SK-N-SH (cell line): ENCODE data around the gene SYT1. TPM values are rescaled to one million over a fixed set of nuclear protein-coding genes. Genes with fewer than 3 reads are reported as not detected.

Source experiments
- CTCF ChIA-PET: fragments of 300-600, 350-600 bp; formaldehyde crosslinking; extraction: SDS; loops from one replicate; lab custom pipeline; 2021; lab: Yijun Ruan, JAX
- POLR2A ChIA-PET: fragments of 350-600 bp; sonication (Branson Sonifier 250); formaldehyde crosslinking; extraction: SDS; loops from one replicate; lab custom pipeline; 2020; ENCODE audit warnings: antibody characterized with exemption, inconsistent platforms; lab: Yijun Ruan, JAX
- DNase-seq: peaks from one replicate; pipeline ENCODE4 v3.0.0; 2012
- H2AFZ ChIP-seq: fragments of 200-600 bp; sonication (generic); 2 replicates; pipeline ENCODE4 v1.8.1; 2016; ENCODE audit warnings: antibody characterized with exemption, mild to moderate bottlenecking, low read depth
- H3F3A ChIP-seq: fragments of 200-600 bp; sonication (generic); replicated peaks from 2 replicates; pipeline ENCODE3; 2016; ENCODE audit warnings: antibody characterized with exemption, mild to moderate bottlenecking; ENCODE audit not compliant: insufficient read depth
- H3K27ac ChIP-seq, 2 experiments: fragments of 200-500 bp in 1 of 2; fragments of 200-600 bp in 1 of 2; sonication (Bioruptor generic) in 1 of 2; sonication (generic), shearing (Covaris generic) in 1 of 2; 2 replicates each; pipeline versions ENCODE4 v1.5.1 to v1.6.1; 2014 to 2016; ENCODE audit warnings: low read depth in 2 of 2, inconsistent platforms in 1 of 2, low read length in 1 of 2, mild to moderate bottlenecking in 1 of 2, mixed read lengths in 1 of 2
- H3K27me3 ChIP-seq: fragments of 200-600 bp; sonication (generic), shearing (Covaris generic); 2 replicates; pipeline ENCODE4 v1.6.1; 2016; ENCODE audit warnings: mixed run types; ENCODE audit not compliant: insufficient read depth
- H3K36me3 ChIP-seq, 2 experiments: fragments of 200-500 bp in 1 of 2; fragments of 200-600 bp in 1 of 2; sonication (Bioruptor generic) in 1 of 2; sonication (generic) in 1 of 2; replicated peaks in 1 of 2; 2 replicates each; pipeline versions ENCODE3 to v1.5.1; 2014 to 2016; ENCODE audit warnings: low read length in 1 of 2, mild to moderate bottlenecking in 1 of 2; ENCODE audit not compliant: insufficient read depth in 2 of 2, control insufficient read depth in 1 of 2
- H3K4me1 ChIP-seq, 2 experiments: fragments of 200-500 bp in 1 of 2; fragments of 200-600 bp in 1 of 2; sonication (Bioruptor generic) in 1 of 2; sonication (generic), shearing (Covaris generic) in 1 of 2; 2 replicates each; pipeline versions ENCODE4 v1.5.1 to v1.6.1; 2014 to 2016; ENCODE audit warnings: low read depth in 1 of 2, low read length in 1 of 2, mixed run types in 1 of 2; ENCODE audit not compliant: insufficient read depth in 2 of 2, control insufficient read depth in 1 of 2
- H3K4me2 ChIP-seq: fragments of 200-600 bp; sonication (generic), shearing (Covaris generic); 2 replicates; pipeline ENCODE4 v1.6.1; 2017; ENCODE audit warnings: mixed run types
- H3K4me3 ChIP-seq, 2 experiments: fragments of 200-500 bp in 1 of 2; fragments of 200-600 bp in 1 of 2; sonication (Bioruptor generic) in 1 of 2; sonication (generic), shearing (Covaris generic) in 1 of 2; 2 replicates each; pipeline versions ENCODE4 v1.5.1 to v1.8.1; 2014 to 2016; ENCODE audit warnings: low read depth in 2 of 2, inconsistent platforms in 1 of 2, low read length in 1 of 2, mild to moderate bottlenecking in 1 of 2, mixed read lengths in 1 of 2, moderate library complexity in 1 of 2
- H3K79me2 ChIP-seq: fragments of 200-600 bp; sonication (generic); 2 replicates; pipeline ENCODE4 v1.8.1; 2017; ENCODE audit warnings: mild to moderate bottlenecking; ENCODE audit not compliant: insufficient read depth
- H3K9ac ChIP-seq: fragments of 200-600 bp; sonication (generic); 2 replicates; pipeline ENCODE4 v1.6.1; 2017; ENCODE audit warnings: mixed run types
- H3K9me2 ChIP-seq: fragments of 200-600 bp; sonication (generic); 2 replicates; pipeline ENCODE4 v1.6.1; 2017; ENCODE audit warnings: mixed run types
- H3K9me3 ChIP-seq: fragments of 200-600 bp; sonication (generic); 2 replicates; pipeline ENCODE4 v1.6.1; 2017; ENCODE audit warnings: mixed run types, mild to moderate bottlenecking, moderate library complexity
- H4K20me1 ChIP-seq: fragments of 200-600 bp; sonication (generic); 2 replicates; pipeline ENCODE4 v1.6.1; 2017; ENCODE audit warnings: mild to moderate bottlenecking, mixed run types; ENCODE audit not compliant: insufficient read depth
- CHD2 ChIP-seq: fragments of 150-350 bp; IDR thresholded peaks from 2 replicates; pipeline ENCODE4 v1.6.1; 2018; ENCODE audit warnings: low read length; ENCODE audit not compliant: partially characterized antibody
- FOSL2 ChIP-seq: IDR thresholded peaks from 2 replicates; pipeline ENCODE4 v1.4.0; 2012; ENCODE audit warnings: low read depth, mild to moderate bottlenecking, moderate library complexity, borderline replicate concordance
- FOXJ3 ChIP-seq: sonication (generic); formaldehyde crosslinking; IDR thresholded peaks from 2 replicates; pipeline ENCODE4 v1.5.1; 2020; ENCODE audit warnings: mild to moderate bottlenecking, missing genetic modification reagents
- FOXM1 ChIP-seq: IDR thresholded peaks from 2 replicates; pipeline ENCODE4 v1.4.0; 2012; ENCODE audit warnings: low read depth, mild to moderate bottlenecking
- GATA2 ChIP-seq: sonication (generic); formaldehyde crosslinking; IDR thresholded peaks from 2 replicates; pipeline ENCODE4 v1.5.0; 2020; ENCODE audit warnings: mild to moderate bottlenecking, missing genetic modification reagents
- JUND ChIP-seq: IDR thresholded peaks from 2 replicates; pipeline ENCODE4 v1.4.0; 2012
- NRF1 ChIP-seq: IDR thresholded peaks from 2 replicates; pipeline ENCODE4 v1.6.1; 2012; ENCODE audit warnings: low read depth, mild to moderate bottlenecking, low read length
- POLR2AphosphoS5 ChIP-seq: IDR thresholded peaks from 2 replicates; pipeline ENCODE4 v1.6.1; 2012; ENCODE audit warnings: low read depth, low read length
- RCOR1 ChIP-seq: fragments of 150-350 bp; IDR thresholded peaks from 2 replicates; pipeline ENCODE4 v1.6.1; 2017; ENCODE audit warnings: antibody characterized with exemption, low read length
- RFX5 ChIP-seq: IDR thresholded peaks from 2 replicates; pipeline ENCODE4 v1.6.1; 2012; ENCODE audit warnings: mild to moderate bottlenecking, improper control_type of control experiment, low read length
- RXRA ChIP-seq: IDR thresholded peaks from 2 replicates; pipeline ENCODE4 v1.4.0; 2012; ENCODE audit warnings: low read depth, mild to moderate bottlenecking, borderline replicate concordance
- TAF1 ChIP-seq: IDR thresholded peaks from 2 replicates; pipeline ENCODE4 v1.6.1; 2012; ENCODE audit warnings: low read depth, mild to moderate bottlenecking, low read length, moderate library complexity, borderline replicate concordance
- YY1 ChIP-seq: IDR thresholded peaks from 2 replicates; pipeline ENCODE4 v1.4.0; 2012; ENCODE audit warnings: low read depth, mild to moderate bottlenecking
- WGBS: methylation state at CpG from one replicate; pipeline ENCODE4 v1.1.6; 2017; ENCODE audit warnings: low lambda C conversion rate; 5-methylcytosine and 5-hydroxymethylcytosine counted together
- polyA plus RNA-seq, 3 experiments: library from polyadenylated mRNA; depleted of rRNA; stranded (reverse); fragments of >200 nt; gene quantifications; 2 replicates each; pipeline ENCODE4 v1.2.3, GENCODE V29; 2012
- TF ChIP-seq, protein P1 (sequence below): fragments of 200-600 bp; sonication (generic); IDR thresholded peaks from 2 replicates; pipeline ENCODE4 v1.6.1; 2017; ENCODE audit warnings: antibody characterized with exemption, mild to moderate bottlenecking, moderate library complexity
- TF ChIP-seq, protein P2 (sequence below): IDR thresholded peaks from 2 replicates; pipeline ENCODE4 v1.4.0; 2012; ENCODE audit warnings: low read depth, borderline replicate concordance
- TF ChIP-seq, protein P3 (sequence below): IDR thresholded peaks from 2 replicates; pipeline ENCODE4 v1.4.0; 2012; ENCODE audit warnings: low read depth

SYT1 gene
- polyA plus RNA-seq, 1 of the 3 experiments (the other 2 are of a cell fraction), result 12.7 TPM

DNA sequence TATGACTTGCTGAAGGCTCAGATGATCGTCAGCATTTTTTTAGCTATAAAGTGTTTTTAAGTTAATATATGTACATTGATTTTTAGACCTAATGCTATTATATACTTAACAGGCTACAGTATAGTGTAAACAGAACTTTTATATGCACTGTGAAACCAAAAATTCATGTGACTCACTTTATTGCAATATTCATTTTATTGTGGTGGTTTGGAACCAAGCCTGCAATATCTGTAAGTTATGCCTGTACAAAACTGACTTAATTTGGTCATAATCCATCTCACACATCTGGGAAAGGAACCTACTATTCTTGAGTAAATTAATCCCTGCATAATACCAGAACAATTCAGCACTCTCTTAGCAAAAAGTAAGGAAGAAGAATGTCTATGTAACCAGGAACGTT is 390.7 kb downstream of the SYT1 start (continued):
- TF ChIP-seq, protein P1, sequence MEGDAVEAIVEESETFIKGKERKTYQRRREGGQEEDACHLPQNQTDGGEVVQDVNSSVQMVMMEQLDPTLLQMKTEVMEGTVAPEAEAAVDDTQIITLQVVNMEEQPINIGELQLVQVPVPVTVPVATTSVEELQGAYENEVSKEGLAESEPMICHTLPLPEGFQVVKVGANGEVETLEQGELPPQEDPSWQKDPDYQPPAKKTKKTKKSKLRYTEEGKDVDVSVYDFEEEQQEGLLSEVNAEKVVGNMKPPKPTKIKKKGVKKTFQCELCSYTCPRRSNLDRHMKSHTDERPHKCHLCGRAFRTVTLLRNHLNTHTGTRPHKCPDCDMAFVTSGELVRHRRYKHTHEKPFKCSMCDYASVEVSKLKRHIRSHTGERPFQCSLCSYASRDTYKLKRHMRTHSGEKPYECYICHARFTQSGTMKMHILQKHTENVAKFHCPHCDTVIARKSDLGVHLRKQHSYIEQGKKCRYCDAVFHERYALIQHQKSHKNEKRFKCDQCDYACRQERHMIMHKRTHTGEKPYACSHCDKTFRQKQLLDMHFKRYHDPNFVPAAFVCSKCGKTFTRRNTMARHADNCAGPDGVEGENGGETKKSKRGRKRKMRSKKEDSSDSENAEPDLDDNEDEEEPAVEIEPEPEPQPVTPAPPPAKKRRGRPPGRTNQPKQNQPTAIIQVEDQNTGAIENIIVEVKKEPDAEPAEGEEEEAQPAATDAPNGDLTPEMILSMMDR, result no peak
- no peak for TF ChIP-seq JUND
- TF ChIP-seq TAF1, result no peak
- TF ChIP-seq, protein P2, sequence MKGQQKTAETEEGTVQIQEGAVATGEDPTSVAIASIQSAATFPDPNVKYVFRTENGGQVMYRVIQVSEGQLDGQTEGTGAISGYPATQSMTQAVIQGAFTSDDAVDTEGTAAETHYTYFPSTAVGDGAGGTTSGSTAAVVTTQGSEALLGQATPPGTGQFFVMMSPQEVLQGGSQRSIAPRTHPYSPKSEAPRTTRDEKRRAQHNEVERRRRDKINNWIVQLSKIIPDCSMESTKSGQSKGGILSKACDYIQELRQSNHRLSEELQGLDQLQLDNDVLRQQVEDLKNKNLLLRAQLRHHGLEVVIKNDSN, result no peak

DNA sequence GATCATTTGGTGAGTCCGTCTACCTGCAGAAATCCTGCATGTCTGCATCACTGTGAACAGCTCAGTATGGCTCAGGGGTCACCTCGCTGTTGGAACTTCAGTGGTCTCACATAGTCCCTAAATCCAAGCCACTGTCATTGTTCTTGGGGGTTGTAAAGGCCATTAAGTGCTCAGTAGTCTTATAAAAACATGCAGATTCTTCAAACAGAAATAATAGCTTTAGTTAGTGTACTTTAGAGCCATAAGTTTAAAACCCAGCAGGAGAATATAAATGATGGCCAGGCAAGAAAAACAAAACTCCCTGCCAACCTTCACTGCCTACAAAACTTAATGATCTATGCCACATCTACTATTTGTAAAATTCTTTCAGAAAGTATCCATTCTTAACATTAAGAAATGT is 396.3 kb downstream of the SYT1 start:
- ChIA-PET CTCF (no interaction called here), POLR2A (no interaction called here)
- no peaks in the 10 kb centered on the region for H3K27me3 ChIP-seq

More for the DNA sequence above, 396.3 kb downstream of the SYT1 start:
- no peak for TF ChIP-seq FOXJ3 (CRISPR knock-in tag)
- TF ChIP-seq, protein P3, sequence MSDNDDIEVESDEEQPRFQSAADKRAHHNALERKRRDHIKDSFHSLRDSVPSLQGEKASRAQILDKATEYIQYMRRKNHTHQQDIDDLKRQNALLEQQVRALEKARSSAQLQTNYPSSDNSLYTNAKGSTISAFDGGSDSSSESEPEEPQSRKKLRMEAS, result no peak
- no peak for TF ChIP-seq FOSL2
- TF ChIP-seq JUND, result no peak
- no peak for TF ChIP-seq GATA2 (CRISPR knock-in tag)
- no peak for TF ChIP-seq RXRA
- no peak for TF ChIP-seq RFX5
- TF ChIP-seq, protein P1, result no peak
- TF ChIP-seq POLR2AphosphoS5, result no peak
- no peak for TF ChIP-seq YY1
- no peak for TF ChIP-seq FOXM1
- TF ChIP-seq, protein P2, result no peak
- TF ChIP-seq NRF1, result no peak
- TF ChIP-seq CHD2, result no peak
- TF ChIP-seq RCOR1, result no peak
- H4K20me1 ChIP-seq, result no peaks in the 10 kb centered on the region
- no peak overlapping the region for H3K27ac ChIP-seq
- peaks cover 4 to 6% of the 10 kb centered on the region in 2 experiments for H3K36me3 ChIP-seq
- H3K4me3 ChIP-seq, result no peak overlapping the region
- no peak overlapping the region for H3K9ac ChIP-seq
- no peak overlapping the region for H3K4me2 ChIP-seq
- H2AFZ ChIP-seq, result no peak overlapping the region
- no peak for DNase-seq
- no peaks in the 10 kb centered on the region for H3K9me3 ChIP-seq
- no peaks in the 10 kb centered on the region for H3K79me2 ChIP-seq
- WGBS, result 93% methylated on average over 2 of the region's 2 CpGs
- no peaks in the 10 kb centered on the region for H3K4me1 ChIP-seq
- no peaks in the 10 kb centered on the region for H3K9me2 ChIP-seq
- peaks cover 6% of the 10 kb centered on the region for H3F3A ChIP-seq
